SK-N-SH (cell line): ENCODE results near the gene TADA2A. TPM values are rescaled to one million over a fixed set of nuclear protein-coding genes. Genes with fewer than 3 reads are reported as not detected.
A peak's percentile ranks its signal among the peaks of the same experiment; 100 is the strongest.

ENCODE experiments used
- CTCF ChIA-PET: fragments of 300-600, 350-600 bp; formaldehyde crosslinking; extraction: SDS; loops from one replicate; lab custom pipeline; 2021; lab: Yijun Ruan, JAX
- POLR2A ChIA-PET: fragments of 350-600 bp; sonication (Branson Sonifier 250); formaldehyde crosslinking; extraction: SDS; loops from one replicate; lab custom pipeline; 2020; ENCODE audit warnings: antibody characterized with exemption, inconsistent platforms; lab: Yijun Ruan, JAX
- DNase-seq: peaks from one replicate; pipeline ENCODE4 v3.0.0; 2012
- H2AFZ ChIP-seq: fragments of 200-600 bp; sonication (generic); 2 replicates; pipeline ENCODE4 v1.8.1; 2016; ENCODE audit warnings: antibody characterized with exemption, mild to moderate bottlenecking, low read depth
- H3F3A ChIP-seq: fragments of 200-600 bp; sonication (generic); replicated peaks from 2 replicates; pipeline ENCODE3; 2016; ENCODE audit warnings: antibody characterized with exemption, mild to moderate bottlenecking; ENCODE audit not compliant: insufficient read depth
- H3K27ac ChIP-seq, 2 experiments: fragments of 200-500 bp in 1 of 2; fragments of 200-600 bp in 1 of 2; sonication (Bioruptor generic) in 1 of 2; sonication (generic), shearing (Covaris generic) in 1 of 2; 2 replicates each; pipeline versions ENCODE4 v1.5.1 to v1.6.1; 2014 to 2016; ENCODE audit warnings: low read depth in 2 of 2, inconsistent platforms in 1 of 2, low read length in 1 of 2, mild to moderate bottlenecking in 1 of 2, mixed read lengths in 1 of 2
- H3K27me3 ChIP-seq: fragments of 200-600 bp; sonication (generic), shearing (Covaris generic); 2 replicates; pipeline ENCODE4 v1.6.1; 2016; ENCODE audit warnings: mixed run types; ENCODE audit not compliant: insufficient read depth
- H3K36me3 ChIP-seq, 2 experiments: fragments of 200-500 bp in 1 of 2; fragments of 200-600 bp in 1 of 2; sonication (Bioruptor generic) in 1 of 2; sonication (generic) in 1 of 2; replicated peaks in 1 of 2; 2 replicates each; pipeline versions ENCODE3 to v1.5.1; 2014 to 2016; ENCODE audit warnings: low read length in 1 of 2, mild to moderate bottlenecking in 1 of 2; ENCODE audit not compliant: insufficient read depth in 2 of 2, control insufficient read depth in 1 of 2
- H3K4me1 ChIP-seq, 2 experiments: fragments of 200-500 bp in 1 of 2; fragments of 200-600 bp in 1 of 2; sonication (Bioruptor generic) in 1 of 2; sonication (generic), shearing (Covaris generic) in 1 of 2; 2 replicates each; pipeline versions ENCODE4 v1.5.1 to v1.6.1; 2014 to 2016; ENCODE audit warnings: low read depth in 1 of 2, low read length in 1 of 2, mixed run types in 1 of 2; ENCODE audit not compliant: insufficient read depth in 2 of 2, control insufficient read depth in 1 of 2
- H3K4me2 ChIP-seq: fragments of 200-600 bp; sonication (generic), shearing (Covaris generic); 2 replicates; pipeline ENCODE4 v1.6.1; 2017; ENCODE audit warnings: mixed run types
- H3K4me3 ChIP-seq, 2 experiments: fragments of 200-500 bp in 1 of 2; fragments of 200-600 bp in 1 of 2; sonication (Bioruptor generic) in 1 of 2; sonication (generic), shearing (Covaris generic) in 1 of 2; 2 replicates each; pipeline versions ENCODE4 v1.5.1 to v1.8.1; 2014 to 2016; ENCODE audit warnings: low read depth in 2 of 2, inconsistent platforms in 1 of 2, low read length in 1 of 2, mild to moderate bottlenecking in 1 of 2, mixed read lengths in 1 of 2, moderate library complexity in 1 of 2
- H3K79me2 ChIP-seq: fragments of 200-600 bp; sonication (generic); 2 replicates; pipeline ENCODE4 v1.8.1; 2017; ENCODE audit warnings: mild to moderate bottlenecking; ENCODE audit not compliant: insufficient read depth
- H3K9ac ChIP-seq: fragments of 200-600 bp; sonication (generic); 2 replicates; pipeline ENCODE4 v1.6.1; 2017; ENCODE audit warnings: mixed run types
- H3K9me2 ChIP-seq: fragments of 200-600 bp; sonication (generic); 2 replicates; pipeline ENCODE4 v1.6.1; 2017; ENCODE audit warnings: mixed run types
- H3K9me3 ChIP-seq: fragments of 200-600 bp; sonication (generic); 2 replicates; pipeline ENCODE4 v1.6.1; 2017; ENCODE audit warnings: mixed run types, mild to moderate bottlenecking, moderate library complexity
- H4K20me1 ChIP-seq: fragments of 200-600 bp; sonication (generic); 2 replicates; pipeline ENCODE4 v1.6.1; 2017; ENCODE audit warnings: mild to moderate bottlenecking, mixed run types; ENCODE audit not compliant: insufficient read depth
- CHD2 ChIP-seq: fragments of 150-350 bp; IDR thresholded peaks from 2 replicates; pipeline ENCODE4 v1.6.1; 2018; ENCODE audit warnings: low read length; ENCODE audit not compliant: partially characterized antibody
- ELF1 ChIP-seq: IDR thresholded peaks from 2 replicates; pipeline ENCODE4 v1.4.0; 2012
- FOXJ3 ChIP-seq: sonication (generic); formaldehyde crosslinking; IDR thresholded peaks from 2 replicates; pipeline ENCODE4 v1.5.1; 2020; ENCODE audit warnings: mild to moderate bottlenecking, missing genetic modification reagents
- GABPA ChIP-seq: IDR thresholded peaks from 2 replicates; pipeline ENCODE4 v1.4.0; 2012; ENCODE audit warnings: low read depth, mild to moderate bottlenecking
- JUND ChIP-seq: IDR thresholded peaks from 2 replicates; pipeline ENCODE4 v1.4.0; 2012
- NFIC ChIP-seq: IDR thresholded peaks from 2 replicates; pipeline ENCODE4 v1.4.0; 2012; ENCODE audit warnings: borderline replicate concordance
- RFX5 ChIP-seq: IDR thresholded peaks from 2 replicates; pipeline ENCODE4 v1.6.1; 2012; ENCODE audit warnings: mild to moderate bottlenecking, improper control_type of control experiment, low read length
- RXRA ChIP-seq: IDR thresholded peaks from 2 replicates; pipeline ENCODE4 v1.4.0; 2012; ENCODE audit warnings: low read depth, mild to moderate bottlenecking, borderline replicate concordance
- TAF1 ChIP-seq: IDR thresholded peaks from 2 replicates; pipeline ENCODE4 v1.6.1; 2012; ENCODE audit warnings: low read depth, mild to moderate bottlenecking, low read length, moderate library complexity, borderline replicate concordance
- YY1 ChIP-seq: IDR thresholded peaks from 2 replicates; pipeline ENCODE4 v1.4.0; 2012; ENCODE audit warnings: low read depth, mild to moderate bottlenecking
- WGBS: methylation state at CpG from one replicate; pipeline ENCODE4 v1.1.6; 2017; ENCODE audit warnings: low lambda C conversion rate; 5-methylcytosine and 5-hydroxymethylcytosine counted together
- polyA plus RNA-seq, 3 experiments: library from polyadenylated mRNA; depleted of rRNA; stranded (reverse); fragments of >200 nt; gene quantifications; 2 replicates each; pipeline ENCODE4 v1.2.3, GENCODE V29; 2012
- TF ChIP-seq, protein P1 (sequence below): fragments of 150-350 bp; IDR thresholded peaks from 2 replicates; pipeline ENCODE4 v1.6.1; 2016; ENCODE audit warnings: mild to moderate bottlenecking, low read depth, low read length
- TF ChIP-seq, protein P2 (sequence below): fragments of 150-350 bp; IDR thresholded peaks from 2 replicates; pipeline ENCODE4 v1.6.1; 2017; ENCODE audit warnings: antibody characterized with exemption, low read length, low read depth, borderline replicate concordance
- TF ChIP-seq, protein P3 (sequence below): IDR thresholded peaks from 2 replicates; pipeline ENCODE4 v1.4.0; 2012; ENCODE audit warnings: low read depth, borderline replicate concordance
- TF ChIP-seq, protein P4 (sequence below): IDR thresholded peaks from 2 replicates; pipeline ENCODE4; 2012
- TF ChIP-seq, protein P5 (sequence below): IDR thresholded peaks from 2 replicates; pipeline ENCODE4 v1.6.1; 2012; ENCODE audit warnings: mild to moderate bottlenecking, low read depth, low read length, moderate library complexity

The TADA2A gene
- polyA plus RNA-seq, 1 of the 3 experiments (the other 2 are of a cell fraction): 9.7 TPM

DNA sequence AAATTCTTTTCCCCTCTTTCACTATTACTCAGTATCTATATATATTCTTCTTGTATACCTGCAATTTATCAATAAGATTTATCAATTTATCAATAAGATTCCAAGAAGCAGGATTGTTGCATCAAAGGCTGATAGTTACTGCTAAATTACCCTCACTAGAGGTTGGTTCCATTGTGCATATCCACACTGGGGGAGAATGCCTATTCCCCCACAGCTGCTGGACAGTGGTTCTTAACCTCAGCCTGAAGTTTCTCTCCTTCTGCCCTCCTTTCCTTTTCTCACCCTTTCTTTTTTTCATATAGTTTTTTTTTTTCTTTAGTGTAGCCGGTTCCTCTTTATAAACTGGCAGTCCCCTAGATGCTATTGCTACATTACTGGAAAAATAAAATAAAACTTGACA is 24.6 kb upstream of the TADA2A start (continued):
- TF ChIP-seq, protein P1, sequence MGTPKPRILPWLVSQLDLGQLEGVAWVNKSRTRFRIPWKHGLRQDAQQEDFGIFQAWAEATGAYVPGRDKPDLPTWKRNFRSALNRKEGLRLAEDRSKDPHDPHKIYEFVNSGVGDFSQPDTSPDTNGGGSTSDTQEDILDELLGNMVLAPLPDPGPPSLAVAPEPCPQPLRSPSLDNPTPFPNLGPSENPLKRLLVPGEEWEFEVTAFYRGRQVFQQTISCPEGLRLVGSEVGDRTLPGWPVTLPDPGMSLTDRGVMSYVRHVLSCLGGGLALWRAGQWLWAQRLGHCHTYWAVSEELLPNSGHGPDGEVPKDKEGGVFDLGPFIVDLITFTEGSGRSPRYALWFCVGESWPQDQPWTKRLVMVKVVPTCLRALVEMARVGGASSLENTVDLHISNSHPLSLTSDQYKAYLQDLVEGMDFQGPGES: no peak
- TF ChIP-seq RXRA: no peak
- no peak for TF ChIP-seq GABPA
- TF ChIP-seq JUND: no peak

DNA sequence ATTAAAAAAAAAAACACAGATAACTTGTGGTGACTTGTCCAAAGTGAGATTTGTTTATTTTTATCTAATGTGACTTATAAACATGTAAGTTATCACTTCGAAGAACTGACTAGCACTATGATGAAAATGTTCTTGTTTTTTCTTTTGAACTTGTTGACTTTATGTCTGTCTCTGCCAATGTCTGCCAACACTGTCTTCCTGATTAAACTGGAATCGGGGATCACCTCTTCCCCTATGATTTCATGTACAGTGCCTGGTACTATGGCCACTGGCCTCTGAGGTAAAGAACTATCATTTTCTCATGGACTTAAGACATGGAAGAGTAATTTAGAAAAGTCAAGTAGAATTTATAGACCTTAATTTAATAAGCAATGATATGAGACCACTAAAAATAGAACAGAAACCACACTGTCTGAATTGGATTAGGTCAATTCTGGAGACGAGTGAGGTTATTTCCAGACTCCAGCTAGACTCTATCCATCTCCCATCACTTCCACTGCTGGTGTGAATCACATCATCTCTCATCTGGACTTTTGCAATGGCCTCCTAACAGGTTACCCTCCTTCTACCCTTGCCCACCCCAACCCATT is 22.0 kb upstream of the TADA2A start:
- no peak for TF ChIP-seq NFIC
- TF ChIP-seq, protein P2, sequence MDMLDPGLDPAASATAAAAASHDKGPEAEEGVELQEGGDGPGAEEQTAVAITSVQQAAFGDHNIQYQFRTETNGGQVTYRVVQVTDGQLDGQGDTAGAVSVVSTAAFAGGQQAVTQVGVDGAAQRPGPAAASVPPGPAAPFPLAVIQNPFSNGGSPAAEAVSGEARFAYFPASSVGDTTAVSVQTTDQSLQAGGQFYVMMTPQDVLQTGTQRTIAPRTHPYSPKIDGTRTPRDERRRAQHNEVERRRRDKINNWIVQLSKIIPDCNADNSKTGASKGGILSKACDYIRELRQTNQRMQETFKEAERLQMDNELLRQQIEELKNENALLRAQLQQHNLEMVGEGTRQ: no peak
- TF ChIP-seq, protein P3, sequence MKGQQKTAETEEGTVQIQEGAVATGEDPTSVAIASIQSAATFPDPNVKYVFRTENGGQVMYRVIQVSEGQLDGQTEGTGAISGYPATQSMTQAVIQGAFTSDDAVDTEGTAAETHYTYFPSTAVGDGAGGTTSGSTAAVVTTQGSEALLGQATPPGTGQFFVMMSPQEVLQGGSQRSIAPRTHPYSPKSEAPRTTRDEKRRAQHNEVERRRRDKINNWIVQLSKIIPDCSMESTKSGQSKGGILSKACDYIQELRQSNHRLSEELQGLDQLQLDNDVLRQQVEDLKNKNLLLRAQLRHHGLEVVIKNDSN: no peak
- TF ChIP-seq YY1: no peak
- TF ChIP-seq ELF1: no peak
- TF ChIP-seq TAF1: no peak
- no peak overlapping the region for H3K9ac ChIP-seq
- DNase-seq: no peak
- 65% methylated on average over 3 of the region's 3 CpGs for WGBS
- H3F3A ChIP-seq: no peaks in the 10 kb centered on the region
- peaks cover 2 to 11% of the 10 kb centered on the region in 2 experiments; a peak in 1 of 4 replicates for H3K4me1 ChIP-seq
- no peaks in the 10 kb centered on the region for H3K36me3 ChIP-seq
- H3K27ac ChIP-seq: peak overlapping the region in 1 of 2 experiments; percentile 29; a peak in 1 of 4 replicates
- H3K9me2 ChIP-seq: no peaks in the 10 kb centered on the region
- H3K4me2 ChIP-seq: peak overlapping the region; percentile 21; the same call in 1 of the 2 replicates
- POLR2A ChIA-PET: no interaction called here
- no peaks in the 10 kb centered on the region for H4K20me1 ChIP-seq
- H3K4me3 ChIP-seq: no peak overlapping the region
- H3K9me3 ChIP-seq: no peaks in the 10 kb centered on the region
- H3K27me3 ChIP-seq: no peaks in the 10 kb centered on the region
- H2AFZ ChIP-seq: no peak overlapping the region
- CTCF ChIA-PET: interaction anchor here (2.4 to 9.7 kb wide), 2 partner anchors 10 to 13 kb away, joined by 9 to 101 read pairs; partner anchors contain the start of gene C17orf78
- peaks cover 3% of the 10 kb centered on the region; the same call in 1 of the 2 replicates for H3K79me2 ChIP-seq

DNA sequence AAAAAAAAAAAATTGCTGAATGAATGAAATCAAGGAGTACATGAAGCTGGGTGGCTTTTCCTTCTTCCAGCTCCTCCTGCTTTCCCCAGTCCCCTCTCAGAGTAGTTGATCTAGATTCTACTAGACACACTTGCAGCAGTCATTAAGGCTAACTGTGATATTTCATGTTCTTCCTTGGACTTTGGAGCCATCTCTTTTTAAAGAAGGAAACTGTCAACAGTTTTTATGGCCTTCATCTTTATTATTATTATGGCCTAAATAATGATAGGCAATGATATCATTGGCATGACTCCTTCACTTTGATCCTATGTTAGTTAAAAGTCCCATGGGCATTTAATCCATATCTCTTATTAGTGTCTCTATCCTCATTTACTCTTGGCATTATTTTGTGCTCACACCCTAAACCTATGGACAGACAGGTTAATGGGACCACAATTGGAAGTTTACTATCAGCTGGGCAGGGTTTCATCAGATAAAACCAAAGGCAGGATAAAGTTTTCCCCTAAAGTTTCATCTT is 21.2 kb upstream of the TADA2A start:
- TF ChIP-seq TAF1 (no peak), NFIC (no peak), CHD2 (no peak), RFX5 (no peak), FOXJ3 (no peak), ELF1 (no peak)
- TF ChIP-seq, protein P4, sequence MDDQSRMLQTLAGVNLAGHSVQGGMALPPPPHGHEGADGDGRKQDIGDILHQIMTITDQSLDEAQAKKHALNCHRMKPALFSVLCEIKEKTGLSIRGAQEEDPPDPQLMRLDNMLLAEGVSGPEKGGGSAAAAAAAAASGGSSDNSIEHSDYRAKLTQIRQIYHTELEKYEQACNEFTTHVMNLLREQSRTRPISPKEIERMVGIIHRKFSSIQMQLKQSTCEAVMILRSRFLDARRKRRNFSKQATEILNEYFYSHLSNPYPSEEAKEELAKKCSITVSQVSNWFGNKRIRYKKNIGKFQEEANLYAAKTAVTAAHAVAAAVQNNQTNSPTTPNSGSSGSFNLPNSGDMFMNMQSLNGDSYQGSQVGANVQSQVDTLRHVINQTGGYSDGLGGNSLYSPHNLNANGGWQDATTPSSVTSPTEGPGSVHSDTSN: no peak
- TF ChIP-seq, protein P5, sequence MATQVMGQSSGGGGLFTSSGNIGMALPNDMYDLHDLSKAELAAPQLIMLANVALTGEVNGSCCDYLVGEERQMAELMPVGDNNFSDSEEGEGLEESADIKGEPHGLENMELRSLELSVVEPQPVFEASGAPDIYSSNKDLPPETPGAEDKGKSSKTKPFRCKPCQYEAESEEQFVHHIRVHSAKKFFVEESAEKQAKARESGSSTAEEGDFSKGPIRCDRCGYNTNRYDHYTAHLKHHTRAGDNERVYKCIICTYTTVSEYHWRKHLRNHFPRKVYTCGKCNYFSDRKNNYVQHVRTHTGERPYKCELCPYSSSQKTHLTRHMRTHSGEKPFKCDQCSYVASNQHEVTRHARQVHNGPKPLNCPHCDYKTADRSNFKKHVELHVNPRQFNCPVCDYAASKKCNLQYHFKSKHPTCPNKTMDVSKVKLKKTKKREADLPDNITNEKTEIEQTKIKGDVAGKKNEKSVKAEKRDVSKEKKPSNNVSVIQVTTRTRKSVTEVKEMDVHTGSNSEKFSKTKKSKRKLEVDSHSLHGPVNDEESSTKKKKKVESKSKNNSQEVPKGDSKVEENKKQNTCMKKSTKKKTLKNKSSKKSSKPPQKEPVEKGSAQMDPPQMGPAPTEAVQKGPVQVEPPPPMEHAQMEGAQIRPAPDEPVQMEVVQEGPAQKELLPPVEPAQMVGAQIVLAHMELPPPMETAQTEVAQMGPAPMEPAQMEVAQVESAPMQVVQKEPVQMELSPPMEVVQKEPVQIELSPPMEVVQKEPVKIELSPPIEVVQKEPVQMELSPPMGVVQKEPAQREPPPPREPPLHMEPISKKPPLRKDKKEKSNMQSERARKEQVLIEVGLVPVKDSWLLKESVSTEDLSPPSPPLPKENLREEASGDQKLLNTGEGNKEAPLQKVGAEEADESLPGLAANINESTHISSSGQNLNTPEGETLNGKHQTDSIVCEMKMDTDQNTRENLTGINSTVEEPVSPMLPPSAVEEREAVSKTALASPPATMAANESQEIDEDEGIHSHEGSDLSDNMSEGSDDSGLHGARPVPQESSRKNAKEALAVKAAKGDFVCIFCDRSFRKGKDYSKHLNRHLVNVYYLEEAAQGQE: no peak
- no peaks in the 10 kb centered on the region for H4K20me1 ChIP-seq
- no peak overlapping the region for H3K4me2 ChIP-seq
- H3K4me3 ChIP-seq: no peak overlapping the region
- peaks cover 2 to 11% of the 10 kb centered on the region in 2 experiments; a peak in 1 of 4 replicates for H3K4me1 ChIP-seq
- ChIA-PET CTCF (interaction anchor here (0.7 to 9.7 kb wide), 3 partner anchors 10 to 12 kb away, joined by 3 to 101 read pairs (median 9); partner anchors contain the start of gene C17orf78), POLR2A (no interaction called here)
- no peaks in the 10 kb centered on the region for H3K36me3 ChIP-seq
- no peaks in the 10 kb centered on the region for H3K27me3 ChIP-seq
- H3K79me2 ChIP-seq: peaks cover 3% of the 10 kb centered on the region; the same call in 1 of the 2 replicates
- no peaks in the 10 kb centered on the region for H3K9me2 ChIP-seq
- H3K27ac ChIP-seq: no peak overlapping the region
- H3K9ac ChIP-seq: no peak overlapping the region
- H2AFZ ChIP-seq: no peak overlapping the region
- H3K9me3 ChIP-seq: no peaks in the 10 kb centered on the region
- DNase-seq: no peak
- H3F3A ChIP-seq: no peaks in the 10 kb centered on the region
